Esophagus (tissue), 2 donors: ENCODE data around the gene ZNF346. TPM values are rescaled to one million over a fixed set of nuclear protein-coding genes. Genes with fewer than 3 reads are reported as not detected.

Experiments used
- H3K27ac ChIP-seq, 2 donors: one replicate each; pipeline ENCODE4 v1.5.1; 2013; ENCODE audit warnings: low read depth in 2 of 2, mild to moderate bottlenecking in 2 of 2, inconsistent platforms in 1 of 2, low read length in 1 of 2, moderate library complexity in 1 of 2
- H3K27me3 ChIP-seq, 2 donors: one replicate each; pipeline ENCODE4 v1.6.1; 2013; ENCODE audit warnings: low read length in 2 of 2, control low read depth in 1 of 2, mild to moderate bottlenecking in 1 of 2; ENCODE audit not compliant: insufficient read depth in 2 of 2, control insufficient read depth in 1 of 2
- H3K36me3 ChIP-seq, 2 donors: one replicate each; pipeline ENCODE4 v1.6.1; 2013; ENCODE audit warnings: low read length in 1 of 2; ENCODE audit not compliant: control insufficient read depth in 2 of 2, insufficient read depth in 2 of 2
- H3K4me1 ChIP-seq, 2 donors: one replicate each; pipeline ENCODE4 v1.6.1; 2013; ENCODE audit warnings: low read length in 1 of 2; ENCODE audit not compliant: control insufficient read depth in 2 of 2, insufficient read depth in 2 of 2
- H3K4me3 ChIP-seq, 2 donors: one replicate each; pipeline ENCODE4 v1.5.1; 2013; ENCODE audit warnings: low read length in 2 of 2, mild to moderate bottlenecking in 2 of 2, low read depth in 1 of 2, moderate library complexity in 1 of 2
- H3K9me3 ChIP-seq, 2 donors: one replicate each; pipeline ENCODE4 v1.6.1; 2013; ENCODE audit warnings: mild to moderate bottlenecking in 2 of 2, low read depth in 1 of 2, low read length in 1 of 2, moderate library complexity in 1 of 2; ENCODE audit not compliant: control insufficient read depth in 2 of 2, insufficient read depth in 1 of 2
- WGBS, 2 donors: extraction: QIAGEN DNeasy Blood & Tissue Kit; methylation state at CpG; one replicate each; pipeline ENCODE4 v1.1.7; 2013; 5-methylcytosine and 5-hydroxymethylcytosine counted together
- polyA plus RNA-seq, 2 donors: library from polyadenylated mRNA; stranded (reverse); fragments of 200-250 nt; gene quantifications; one replicate each; pipeline ENCODE4 v1.2.3, GENCODE V29; 2013
- donor health status: healthy with polysubstance abuse.
- donor health status: Bipolar disorder and iron deficiency.

Gene ZNF346
- polyA plus RNA-seq, 2 donors = 6.1 to 7.8 TPM

DNA sequence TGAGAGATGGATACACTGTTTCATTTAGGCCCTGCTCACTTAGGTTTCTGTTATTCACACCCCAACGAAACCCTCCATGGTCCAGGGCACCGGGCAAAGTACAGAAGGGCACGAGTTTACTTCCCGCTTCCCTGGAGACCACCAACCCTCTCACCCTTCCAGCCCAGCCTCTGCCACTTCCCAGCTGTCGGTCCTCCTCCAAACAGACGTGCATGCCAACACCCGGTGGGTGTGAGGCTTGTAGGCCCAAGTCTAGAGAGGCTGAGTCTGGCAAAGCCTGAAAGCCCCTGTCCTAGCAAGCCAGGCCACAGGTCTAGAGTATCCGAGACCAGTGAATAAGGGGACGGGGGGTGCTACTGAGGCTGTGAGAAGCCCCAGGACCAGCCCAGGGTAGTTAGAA, 57.1 kb downstream of the ZNF346 start:
- Histone ChIP-seq H3K36me3 (no peaks in the 10 kb centered on the region), H3K27ac (no peak overlapping the region), H3K4me3 (no peak overlapping the region), H3K27me3 (no peaks in the 10 kb centered on the region), H3K9me3 (no peaks in the 10 kb centered on the region), H3K4me1 (no peaks in the 10 kb centered on the region)
- 76 to 78% methylated on average over 9 of the region's 9 CpGs for WGBS, 2 donors

DNA sequence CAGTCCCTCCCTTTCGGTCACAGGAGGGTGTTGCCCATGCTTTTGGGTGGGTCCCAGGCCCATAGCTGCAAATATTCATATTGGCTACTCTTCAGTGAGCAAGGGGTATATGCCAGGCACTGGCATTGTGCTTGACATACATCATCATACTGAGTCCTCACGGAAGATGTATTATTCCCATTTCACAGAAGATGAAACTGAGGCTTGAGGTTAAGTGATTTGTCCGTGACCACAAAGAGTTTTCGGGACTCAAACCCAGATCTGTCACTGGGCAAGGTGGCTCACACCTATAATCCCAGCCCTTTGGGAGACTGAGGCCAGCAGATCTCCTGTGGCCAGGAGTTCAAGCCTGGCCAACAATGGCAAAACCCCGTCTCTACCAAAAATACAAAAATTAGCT, 57.8 kb downstream of the ZNF346 start:
- whole genome bisulfite sequencing, 2 donors = 73 to 94% methylated on average over 5 of the region's 5 CpGs
- no peak overlapping the region for H3K27ac ChIP-seq

DNA sequence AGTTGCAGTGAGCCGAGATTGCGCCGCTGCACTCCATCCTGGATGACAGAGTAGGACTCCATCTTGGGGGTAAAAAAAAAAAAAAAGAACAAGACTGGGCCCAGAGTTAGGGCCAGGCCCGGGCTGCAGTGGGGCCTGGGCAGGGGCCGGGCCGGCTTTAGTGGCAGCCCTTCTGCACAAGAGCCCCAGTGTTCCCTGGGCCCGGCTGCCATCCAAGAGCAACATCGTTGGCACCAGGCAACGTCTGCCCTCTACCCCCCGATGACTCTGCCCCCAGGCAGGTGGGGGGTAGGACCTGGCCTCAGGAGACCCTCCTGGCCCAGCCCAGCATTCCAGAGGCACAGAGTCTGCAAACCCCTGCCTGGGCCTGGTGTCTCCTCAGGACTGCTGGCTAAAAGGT, 59.4 kb downstream of the ZNF346 start:
- no peaks in the 10 kb centered on the region for H3K36me3 ChIP-seq
- WGBS, 2 donors = 82 to 88% methylated on average over 10 of the region's 10 CpGs
- no peak overlapping the region for H3K27ac ChIP-seq
- no peaks in the 10 kb centered on the region for H3K27me3 ChIP-seq
- H3K4me1 ChIP-seq = peaks cover 0 to 1% of the 10 kb centered on the region in 2 donors
- H3K9me3 ChIP-seq = no peaks in the 10 kb centered on the region
- no peak overlapping the region for H3K4me3 ChIP-seq

More for the DNA sequence above, 57.8 kb downstream of the ZNF346 start:
- Histone ChIP-seq H3K27me3 (no peaks in the 10 kb centered on the region), H3K4me3 (no peak overlapping the region), H3K9me3 (no peaks in the 10 kb centered on the region), H3K36me3 (no peaks in the 10 kb centered on the region), H3K4me1 (no peaks in the 10 kb centered on the region)

DNA sequence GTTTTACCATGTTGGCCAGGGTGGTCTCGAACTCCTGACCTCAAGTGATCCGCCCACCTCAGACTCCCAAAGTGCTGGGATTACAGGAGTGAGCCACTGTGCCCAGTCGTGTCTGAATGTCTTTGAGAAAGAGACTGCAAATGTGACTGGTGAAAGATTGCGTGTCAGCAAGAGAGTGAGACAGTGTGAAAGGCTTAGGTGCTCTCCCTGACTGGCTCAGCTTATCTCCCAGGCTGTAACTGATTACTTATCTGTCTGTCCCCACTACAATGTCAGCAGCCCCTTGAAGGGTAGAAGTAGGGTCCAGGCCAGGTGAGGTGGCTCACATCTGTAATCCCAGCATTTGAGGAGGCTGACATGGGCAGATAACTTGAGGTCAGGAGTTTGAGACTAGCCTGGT, 60.9 kb downstream of the ZNF346 start:
- H3K27ac ChIP-seq = no peak overlapping the region
- H3K9me3 ChIP-seq = no peaks in the 10 kb centered on the region
- peaks cover 4 to 8% of the 10 kb centered on the region in 2 donors for H3K4me1 ChIP-seq
- WGBS, 2 donors = 57 to 62% methylated on average over 4 of the region's 4 CpGs
- no peaks in the 10 kb centered on the region for H3K27me3 ChIP-seq
- no peak overlapping the region for H3K4me3 ChIP-seq
- H3K36me3 ChIP-seq = no peaks in the 10 kb centered on the region

DNA sequence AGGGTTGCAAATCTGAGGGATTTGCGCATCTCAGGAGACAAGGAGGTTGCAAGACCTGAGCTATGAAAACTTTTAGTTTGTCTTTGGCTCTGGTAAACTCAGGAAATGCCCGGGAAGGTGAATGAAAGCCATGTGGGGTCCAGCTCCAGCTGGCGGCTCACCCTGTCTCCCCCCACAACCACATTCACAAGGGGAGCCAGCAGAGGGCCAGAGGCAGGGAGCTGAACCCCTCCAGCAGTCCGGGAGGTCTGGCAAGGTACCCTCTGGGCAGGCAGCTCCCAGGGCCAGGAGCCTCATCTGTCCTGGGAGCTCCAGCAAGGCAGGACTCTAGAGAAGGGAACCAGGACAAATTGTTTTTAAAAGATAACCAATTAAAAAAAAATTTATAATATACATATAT, 61.7 kb downstream of the ZNF346 start:
- no peaks in the 10 kb centered on the region for H3K36me3 ChIP-seq
- no peak overlapping the region for H3K27ac ChIP-seq
- no peaks in the 10 kb centered on the region for H3K27me3 ChIP-seq
- H3K4me3 ChIP-seq = no peak overlapping the region
- H3K9me3 ChIP-seq = no peaks in the 10 kb centered on the region
- WGBS, 2 donors = 39 to 50% methylated on average over 3 to 4 of the region's 4 CpGs
- peaks cover 4 to 8% of the 10 kb centered on the region in 2 donors for H3K4me1 ChIP-seq

DNA sequence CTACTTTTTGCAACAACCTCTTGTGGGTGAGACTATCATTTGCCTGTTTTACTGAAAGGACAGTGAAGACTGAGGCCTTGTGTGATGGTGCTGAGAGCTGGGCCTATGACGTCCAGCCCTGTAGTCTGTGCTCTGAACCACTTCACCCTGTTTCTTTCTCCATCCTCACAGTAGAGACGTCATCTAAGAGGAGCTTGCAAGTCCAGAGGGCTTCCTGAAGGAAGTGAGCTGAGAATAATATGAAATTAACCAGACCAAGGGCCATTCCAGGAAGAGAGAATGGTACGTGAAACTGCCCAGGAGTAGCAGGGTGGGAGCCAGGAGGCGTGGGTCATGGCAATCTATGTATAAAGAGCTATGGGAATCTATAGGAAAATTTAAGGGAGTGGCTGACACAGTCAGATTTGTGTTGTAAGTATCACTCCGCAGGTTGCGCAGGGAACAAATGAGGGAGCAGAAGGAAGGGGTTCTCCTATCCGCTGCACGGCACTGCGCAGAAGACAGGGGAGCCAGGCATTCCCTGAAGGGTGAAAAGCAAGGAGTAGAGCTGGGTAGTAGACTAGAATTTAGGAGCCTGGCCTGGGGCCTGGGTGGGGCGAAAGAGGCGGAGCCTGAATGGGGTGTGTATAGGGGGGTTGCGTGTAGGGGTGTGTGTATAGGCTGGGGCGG, 63.6 kb downstream of the ZNF346 start:
- Histone ChIP-seq H3K36me3 (no peaks in the 10 kb centered on the region), H3K4me3 (no peak overlapping the region), H3K9me3 (no peaks in the 10 kb centered on the region), H3K27ac (peak overlapping the region in 1 of 2 donors; percentile 28), H3K27me3 (no peaks in the 10 kb centered on the region), H3K4me1 (peaks cover 4 to 11% of the 10 kb centered on the region in 2 donors)
- WGBS, 2 donors = 38 to 41% methylated on average over 13 of the region's 13 CpGs

DNA sequence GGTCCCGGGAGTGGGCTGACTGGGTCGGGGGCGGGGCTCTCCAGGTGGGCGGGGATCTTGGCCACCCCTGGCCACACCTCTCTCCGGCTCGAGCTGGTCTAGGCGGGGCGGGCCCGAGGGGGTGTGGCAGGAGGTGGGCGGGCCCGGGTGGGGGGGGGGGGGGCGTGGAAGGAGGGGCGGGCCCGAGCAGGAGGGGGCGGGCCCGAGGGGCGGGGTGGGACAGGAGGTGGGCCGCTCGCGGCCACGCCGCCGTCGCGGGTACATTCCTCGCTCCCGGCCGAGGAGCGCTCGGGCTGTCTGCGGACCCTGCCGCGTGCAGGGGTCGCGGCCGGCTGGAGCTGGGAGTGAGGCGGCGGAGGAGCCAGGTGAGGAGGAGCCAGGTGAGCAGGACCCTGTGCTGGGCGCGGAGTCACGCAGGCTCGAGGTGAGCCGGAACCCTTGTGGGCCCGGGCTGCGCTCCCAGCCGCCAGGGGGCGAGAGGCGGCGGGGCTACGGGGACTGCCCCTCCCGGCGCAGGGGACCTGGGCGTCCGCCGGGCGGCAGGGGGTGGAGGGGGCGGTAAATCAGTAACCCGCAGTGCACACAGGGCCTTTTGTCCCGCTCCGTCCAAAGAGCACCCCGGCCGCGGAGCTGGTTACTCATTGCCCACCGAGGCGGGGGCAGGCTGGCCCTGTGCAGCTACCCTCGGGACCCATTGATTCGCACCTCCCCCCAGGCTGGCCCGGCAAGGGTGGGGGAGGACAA, 64.3 kb downstream of the ZNF346 start, which contains the start of gene FGFR4:
Gene FGFR4 (plus strand): TSS at position 262 of the 744 bp plus-strand sequence. CDS start 2,688 bp downstream, outside the sequence.
- no peaks in the 10 kb centered on the region for H3K9me3 ChIP-seq
- H3K4me1 ChIP-seq = peaks cover 4 to 11% of the 10 kb centered on the region in 2 donors
- H3K36me3 ChIP-seq = no peaks in the 10 kb centered on the region
- no peaks in the 10 kb centered on the region for H3K27me3 ChIP-seq
- WGBS, 2 donors = 1 to 2% methylated on average over 32 to 67 of the region's 68 CpGs
- peak within 1 kb of the TSS; percentile 31 to 46 for H3K4me3 ChIP-seq
- peak within 1 kb of the TSS in 1 of 2 donors; percentile 28 for H3K27ac ChIP-seq

DNA sequence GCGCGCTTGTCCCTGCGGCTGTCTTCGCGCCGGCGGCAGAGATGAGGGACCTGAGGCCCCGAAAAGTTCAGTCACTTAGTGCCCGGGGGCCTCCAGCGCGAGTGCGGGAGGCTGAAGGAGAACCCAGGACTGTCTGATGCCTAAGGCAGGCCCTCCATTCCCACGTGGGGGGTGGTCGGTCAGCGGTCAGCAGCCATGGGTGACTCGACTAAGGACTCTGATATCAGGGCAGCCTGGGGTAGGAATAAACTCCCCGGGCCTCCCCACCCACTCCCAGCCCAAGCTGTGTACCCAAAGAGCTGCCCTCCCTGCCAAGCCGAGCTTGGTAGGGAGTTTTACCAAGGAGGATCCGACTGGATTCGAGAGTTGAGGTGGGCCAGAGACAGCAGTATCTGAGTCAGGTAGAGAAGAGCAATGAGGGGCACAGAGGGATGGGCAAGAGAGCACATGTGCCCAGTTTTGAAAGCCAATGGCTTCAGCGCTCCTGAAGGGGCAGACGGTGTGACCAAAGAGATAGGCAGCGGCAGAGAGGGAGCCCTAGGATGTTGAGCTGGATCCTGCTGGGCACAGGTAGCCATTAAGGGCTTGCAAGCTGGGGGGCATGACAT, 65.0 kb downstream of the ZNF346 start:
- Histone ChIP-seq H3K36me3 (no peaks in the 10 kb centered on the region), H3K4me3 (peak overlapping the region; percentile 31 to 46), H3K27ac (no peak overlapping the region), H3K4me1 (peaks cover 4 to 11% of the 10 kb centered on the region in 2 donors), H3K9me3 (no peaks in the 10 kb centered on the region), H3K27me3 (no peaks in the 10 kb centered on the region)
- WGBS, 2 donors = 25 to 28% methylated on average over 23 of the region's 23 CpGs

DNA sequence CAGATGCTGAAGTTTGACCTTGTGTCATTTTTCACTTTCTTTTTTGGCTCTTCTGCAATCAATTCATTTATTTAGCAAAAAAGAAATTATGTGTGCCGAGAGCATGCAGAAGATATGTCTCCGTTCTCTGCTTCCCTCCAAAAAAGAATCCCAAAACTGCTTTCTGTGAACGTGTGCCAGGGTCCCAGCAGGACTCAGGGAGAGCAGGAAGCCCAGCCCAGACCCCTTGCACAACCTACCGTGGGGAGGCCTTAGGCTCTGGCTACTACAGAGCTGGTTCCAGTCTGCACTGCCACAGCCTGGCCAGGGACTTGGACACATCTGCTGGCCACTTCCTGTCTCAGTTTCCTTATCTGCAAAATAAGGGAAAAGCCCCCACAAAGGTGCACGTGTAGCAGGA, 66.6 kb downstream of the ZNF346 start:
- 56 to 61% methylated on average over 5 of the region's 5 CpGs for WGBS, 2 donors
- no peak overlapping the region for H3K4me3 ChIP-seq
- no peaks in the 10 kb centered on the region for H3K27me3 ChIP-seq
- no peaks in the 10 kb centered on the region for H3K9me3 ChIP-seq
- H3K4me1 ChIP-seq = peaks cover 4 to 11% of the 10 kb centered on the region in 2 donors
- no peak overlapping the region for H3K27ac ChIP-seq
- no peaks in the 10 kb centered on the region for H3K36me3 ChIP-seq
